ENCODE measurements around the gene SYT3.
"Not testable (repeated sequence)": the region's sequence is repeated elsewhere in the genome, so short reads cannot be mapped to it uniquely, and the experiment has no call there.

GRCh38 chr19:50576769-50577168 lies 62.9 kb downstream of the SYT3 start:
- not testable (repeated sequence) for TF ChIP-seq CTCF (conservative IDR thresholded peaks at IDR 0.05); ZFX (IDR thresholded peaks at IDR 0.05)

Data from C4-2B (cell line).